Ascending aorta (tissue), 2 donors: ENCODE results near the gene PRKG2. TPM values are rescaled to one million over a fixed set of nuclear protein-coding genes. Genes with fewer than 3 reads are reported as not detected.
"Not testable (repeated sequence)": the region's sequence is repeated elsewhere in the genome, so short reads cannot be mapped to it uniquely, and the experiment has no call there.

Experiments used
- DNase-seq, 2 donors: peaks; one replicate each; pipeline ENCODE4 v3.0.0-alpha.2; 2019; ENCODE audit warnings: low spot score in 2 of 2
- H3K27ac ChIP-seq, 2 donors: fragments of 200-600 bp; sonication (generic); one replicate each; pipeline ENCODE4 v1.5.1; 2016 to 2017; ENCODE audit warnings: mild to moderate bottlenecking in 1 of 2
- H3K27me3 ChIP-seq: fragments of 200-600 bp; sonication (generic); one replicate; pipeline ENCODE4 v1.5.1; 2017
- H3K36me3 ChIP-seq, 2 donors: fragments of 200-600 bp; sonication (generic); one replicate each; pipeline ENCODE4 v1.5.1; 2016
- H3K4me1 ChIP-seq, 2 donors: fragments of 200-600 bp; sonication (generic); one replicate each; pipeline ENCODE4 v1.5.1; 2016 to 2017; ENCODE audit warnings: mild to moderate bottlenecking in 1 of 2
- H3K4me3 ChIP-seq, 2 donors: fragments of 200-600 bp; sonication (generic); one replicate each; pipeline ENCODE4 v1.5.1; 2016 to 2017; ENCODE audit warnings: mild to moderate bottlenecking in 1 of 2
- H3K9me3 ChIP-seq, 2 donors: fragments of 200-600 bp; sonication (generic); one replicate each; pipeline ENCODE4 v1.5.1; 2016
- intact Hi-C: fragments of 100-400 bp; cut with DNase I; formaldehyde crosslinking; loops from one replicate; pipeline ENCODE4 v1.15.1; 2023
- total RNA-seq: library from RNA; depleted of rRNA; stranded (reverse); fragments of >200 nt; gene quantifications from one replicate; pipeline ENCODE4 v1.1.0, GENCODE V29; 2016
- TF ChIP-seq, protein P1 (sequence below), 3 experiments: fragments of 200-600 bp in 2 of 3; fragments of 450-650 bp in 1 of 3; sonication (generic) in 2 of 3; IDR thresholded peaks; one replicate each; pipeline ENCODE4 v1.5.1; 2016 to 2019; ENCODE audit warnings: antibody characterized with exemption in 3 of 3, mild to moderate bottlenecking in 1 of 3, moderate library complexity in 1 of 3

Gene PRKG2
- total RNA-seq, 1 donor from 2014 or later, result not detected

DNA sequence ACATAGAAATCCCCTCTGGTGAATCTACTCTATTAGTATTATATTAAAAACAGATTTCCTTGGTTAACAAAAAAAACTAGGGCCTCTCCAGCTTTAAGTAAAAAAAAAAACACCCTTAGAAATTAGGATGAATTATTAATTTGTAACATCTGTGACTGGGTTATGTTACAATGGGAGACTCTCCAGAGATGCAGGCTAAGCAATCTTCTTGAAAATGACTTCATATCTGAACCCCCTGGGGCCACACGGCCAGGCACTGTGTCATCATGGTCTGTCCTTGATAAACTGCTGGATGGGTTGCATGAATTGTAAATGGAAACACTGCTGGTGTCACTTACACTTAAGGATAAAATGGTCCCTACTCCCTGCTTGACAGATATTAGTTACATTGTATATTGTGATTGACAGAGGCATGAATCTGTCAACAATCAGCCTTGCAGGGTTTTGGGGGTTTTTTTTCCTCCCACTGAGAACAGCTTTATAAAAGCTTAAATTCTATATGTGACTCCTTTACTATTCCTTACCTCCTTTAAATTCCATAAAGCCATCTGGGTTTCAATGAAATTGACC is 49.1 kb downstream of the PRKG2 start:
- H3K36me3 ChIP-seq, result no peaks in the 10 kb centered on the region
- TF ChIP-seq, protein P1, sequence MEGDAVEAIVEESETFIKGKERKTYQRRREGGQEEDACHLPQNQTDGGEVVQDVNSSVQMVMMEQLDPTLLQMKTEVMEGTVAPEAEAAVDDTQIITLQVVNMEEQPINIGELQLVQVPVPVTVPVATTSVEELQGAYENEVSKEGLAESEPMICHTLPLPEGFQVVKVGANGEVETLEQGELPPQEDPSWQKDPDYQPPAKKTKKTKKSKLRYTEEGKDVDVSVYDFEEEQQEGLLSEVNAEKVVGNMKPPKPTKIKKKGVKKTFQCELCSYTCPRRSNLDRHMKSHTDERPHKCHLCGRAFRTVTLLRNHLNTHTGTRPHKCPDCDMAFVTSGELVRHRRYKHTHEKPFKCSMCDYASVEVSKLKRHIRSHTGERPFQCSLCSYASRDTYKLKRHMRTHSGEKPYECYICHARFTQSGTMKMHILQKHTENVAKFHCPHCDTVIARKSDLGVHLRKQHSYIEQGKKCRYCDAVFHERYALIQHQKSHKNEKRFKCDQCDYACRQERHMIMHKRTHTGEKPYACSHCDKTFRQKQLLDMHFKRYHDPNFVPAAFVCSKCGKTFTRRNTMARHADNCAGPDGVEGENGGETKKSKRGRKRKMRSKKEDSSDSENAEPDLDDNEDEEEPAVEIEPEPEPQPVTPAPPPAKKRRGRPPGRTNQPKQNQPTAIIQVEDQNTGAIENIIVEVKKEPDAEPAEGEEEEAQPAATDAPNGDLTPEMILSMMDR (IDR thresholded peaks at IDR 0.05), result no peak
- no peak for DNase-seq

DNA sequence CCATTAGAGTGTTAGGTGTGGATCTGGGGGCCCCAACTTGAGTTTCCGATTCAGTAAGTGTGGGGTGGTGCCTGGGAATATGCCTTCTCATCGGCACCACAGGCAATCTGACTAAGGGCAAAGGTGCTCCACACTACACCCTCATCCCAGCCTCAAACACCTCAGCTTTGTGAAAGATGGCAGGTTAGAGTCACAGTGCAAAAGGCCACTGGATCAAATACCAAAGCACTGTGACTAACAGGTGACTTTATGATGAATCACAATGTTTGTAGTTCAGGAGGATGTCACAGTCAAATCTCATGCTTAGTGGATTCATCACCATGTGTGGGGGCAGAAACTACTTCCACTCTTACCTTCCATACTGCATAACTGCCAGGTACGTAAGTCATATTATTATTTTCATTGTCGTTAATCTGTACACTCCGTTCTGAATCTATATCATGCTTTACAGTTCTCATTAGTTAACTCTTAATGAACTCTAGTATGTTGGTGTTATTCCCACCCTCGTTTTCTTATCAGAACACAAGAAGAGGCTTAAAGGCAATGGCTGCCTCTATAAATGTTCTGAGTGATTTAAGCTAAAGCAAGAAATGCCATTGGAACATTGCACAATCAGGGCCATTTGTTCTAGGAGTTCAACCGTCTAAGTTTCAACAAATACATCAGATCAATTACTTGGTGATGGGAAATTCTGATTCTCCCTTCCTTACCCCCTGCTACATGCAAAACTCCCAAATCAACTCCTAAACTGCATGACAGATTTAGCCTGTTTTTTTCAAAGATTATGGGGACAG is 50.2 kb downstream of the PRKG2 start:
- no peaks in the 10 kb centered on the region for H3K36me3 ChIP-seq
- no peak overlapping the region for H3K27ac ChIP-seq
- H3K4me1 ChIP-seq, result no peaks in the 10 kb centered on the region
- intact Hi-C loops, result no loop called here
- no peak for DNase-seq
- H3K27me3 ChIP-seq, result no peaks in the 10 kb centered on the region
- H3K9me3 ChIP-seq, result no peaks in the 10 kb centered on the region
- TF ChIP-seq, protein P1 (IDR thresholded peaks at IDR 0.05), result no peak
- H3K4me3 ChIP-seq, result no peak overlapping the region

More for the DNA sequence above, 49.1 kb downstream of the PRKG2 start:
- intact Hi-C loops, result no loop called here
- no peak overlapping the region for H3K4me3 ChIP-seq
- no peaks in the 10 kb centered on the region for H3K9me3 ChIP-seq
- no peaks in the 10 kb centered on the region for H3K27me3 ChIP-seq
- H3K27ac ChIP-seq, result no peak overlapping the region
- H3K4me1 ChIP-seq, result no peaks in the 10 kb centered on the region

GRCh38 chr4:81164126-81164525 is 50.9 kb downstream of the PRKG2 start:
- Histone ChIP-seq H3K27me3 (no peaks in the 10 kb centered on the region), H3K27ac (no peak overlapping the region), H3K4me3 (no peak overlapping the region), H3K4me1 (no peaks in the 10 kb centered on the region), H3K9me3 (no peaks in the 10 kb centered on the region), H3K36me3 (no peaks in the 10 kb centered on the region)
- TF ChIP-seq, protein P1 (IDR thresholded peaks at IDR 0.05), result no peak
- no peak for DNase-seq
- intact Hi-C loops, result no loop called here

- Histone ChIP-seq H3K4me1 (no peaks in the 10 kb centered on the region), H3K4me3 (no peak overlapping the region), H3K9me3 (no peaks in the 10 kb centered on the region), H3K36me3 (no peaks in the 10 kb centered on the region), H3K27me3 (no peaks in the 10 kb centered on the region), H3K27ac (no peak overlapping the region)
- intact Hi-C loops, result no loop called here
- DNase-seq, result no peak
- TF ChIP-seq, protein P1 (IDR thresholded peaks at IDR 0.05), result no peak
These were observed 52.1 kb downstream of the PRKG2 start for GRCh38 chr4:81162752-81163458.

GRCh38 chr4:81153714-81154323 is 61.2 kb downstream of the PRKG2 start:
- H3K9me3 ChIP-seq, H3K4me1 ChIP-seq, H3K27ac ChIP-seq, H3K36me3 ChIP-seq, intact Hi-C loops, H3K27me3 ChIP-seq, DNase-seq: not testable (repeated sequence)
- H3K4me3 ChIP-seq, result peak overlapping the region; percentile 12 to 38
